Tibial artery (tissue), 4 donors: ENCODE data around the gene DNM3.
A peak's percentile ranks its signal among the peaks of the same experiment; 100 is the strongest.

Experiments
- DNase-seq, 2 donors: peaks; one replicate each; pipeline ENCODE4 v3.0.0-alpha.2; 2019
- H3K27ac ChIP-seq, 2 donors: fragments of 200-600 bp; sonication (generic) in 1 of 2; 1 replicate in 1 of 2; 2 replicates in 1 of 2; pipeline ENCODE4 v1.5.1; 2018 to 2019; ENCODE audit warnings: mild to moderate bottlenecking in 1 of 2
- H3K27me3 ChIP-seq, 2 donors: fragments of 200-600 bp; sonication (generic) in 1 of 2; one replicate each; pipeline versions ENCODE4 v1.5.1 to v1.6.0; 2016 to 2019
- H3K36me3 ChIP-seq, 3 donors: fragments of 200-600 bp; sonication (generic) in 2 of 3; one replicate each; pipeline ENCODE4 v1.5.1; 2016 to 2019; ENCODE audit warnings: mild to moderate bottlenecking in 2 of 3
- H3K4me1 ChIP-seq, 4 donors: fragments of 200-600 bp; sonication (generic) in 2 of 4; 1 replicate in 3 of 4; 2 replicates in 1 of 4; pipeline ENCODE4 v1.5.1; 2016 to 2019
- H3K4me3 ChIP-seq, 2 donors: fragments of 200-600 bp; sonication (generic) in 1 of 2; 1 replicate in 1 of 2; 2 replicates in 1 of 2; pipeline ENCODE4 v1.5.1; 2018 to 2019; ENCODE audit warnings: mild to moderate bottlenecking in 2 of 2
- H3K9me3 ChIP-seq, 3 donors: fragments of 200-600 bp; sonication (generic) in 1 of 3; one replicate each; pipeline ENCODE4 v1.5.1; 2016 to 2019
- CTCF ChIP-seq, 2 experiments: fragments of 200-600 bp in 1 of 2; fragments of 450-650 bp in 1 of 2; IDR thresholded peaks; one replicate each; pipeline ENCODE4 v1.5.1; 2017 to 2019; ENCODE audit warnings: antibody characterized with exemption in 2 of 2, mild to moderate bottlenecking in 1 of 2, moderate library complexity in 1 of 2
- intact Hi-C: fragments of 100-400 bp; cut with DNase I; formaldehyde crosslinking; loops from one replicate; pipeline ENCODE4 v1.15.0; 2023; ENCODE audit warnings: low total_unique reads

DNM3 gene

GRCh38 chr1:172139196-172139595 is 297.9 kb downstream of the DNM3 start:
- peak overlapping the region; percentile 64 to 70 for H3K4me3 ChIP-seq
- no peak for TF ChIP-seq CTCF (IDR thresholded peaks at IDR 0.05)
- no peaks in the 10 kb centered on the region for H3K9me3 ChIP-seq
- H3K4me1 ChIP-seq = peaks cover 0 to 48% (median 0%) of the 10 kb centered on the region in 4 donors
- DNase-seq = no peak
- intact Hi-C loops = no loop called here
- H3K27me3 ChIP-seq = no peaks in the 10 kb centered on the region
- H3K36me3 ChIP-seq = no peaks in the 10 kb centered on the region
- peak overlapping the region; percentile 82 to 88 for H3K27ac ChIP-seq

- H3K4me3 ChIP-seq = peak overlapping the region; percentile 64 to 70
- intact Hi-C loops = no loop called here
- peak overlapping the region; percentile 82 to 88 for H3K27ac ChIP-seq
- TF ChIP-seq CTCF (IDR thresholded peaks at IDR 0.05) = no peak
- no peaks in the 10 kb centered on the region for H3K36me3 ChIP-seq
- H3K9me3 ChIP-seq = no peaks in the 10 kb centered on the region
- no peak for DNase-seq
- H3K27me3 ChIP-seq = no peaks in the 10 kb centered on the region
- H3K4me1 ChIP-seq = peaks cover 0 to 44% (median 0%) of the 10 kb centered on the region in 4 donors
Observed at GRCh38 chr1:172140072-172140471, 298.8 kb downstream of the DNM3 start.

GRCh38 chr1:172140591-172140990 is 299.3 kb downstream of the DNM3 start:
- intact Hi-C loops = no loop called here

GRCh38 chr1:172141341-172141881 is 300.1 kb downstream of the DNM3 start:
- peak overlapping the region; percentile 82 to 88 for H3K27ac ChIP-seq
- no peak for DNase-seq
- no peaks in the 10 kb centered on the region for H3K9me3 ChIP-seq
- no peaks in the 10 kb centered on the region for H3K36me3 ChIP-seq
- H3K4me1 ChIP-seq = peaks cover 0 to 47% (median 0%) of the 10 kb centered on the region in 4 donors
- H3K27me3 ChIP-seq = no peaks in the 10 kb centered on the region
- TF ChIP-seq CTCF (IDR thresholded peaks at IDR 0.05) = no peak
- peak overlapping the region; percentile 64 to 70 for H3K4me3 ChIP-seq
- intact Hi-C loops = no loop called here

More at GRCh38 chr1:172140591-172140990, 299.3 kb downstream of the DNM3 start:
- Histone ChIP-seq H3K9me3 (no peaks in the 10 kb centered on the region), H3K36me3 (no peaks in the 10 kb centered on the region), H3K27me3 (no peaks in the 10 kb centered on the region), H3K4me1 (peaks cover 0 to 42% (median 0%) of the 10 kb centered on the region in 4 donors), H3K4me3 (peak overlapping the region; percentile 64 to 70), H3K27ac (peak overlapping the region; percentile 82 to 88)
- no peak for TF ChIP-seq CTCF (IDR thresholded peaks at IDR 0.05)
- DNase-seq = no peak

GRCh38 chr1:172142324-172142723 is 301.0 kb downstream of the DNM3 start:
- H3K4me1 ChIP-seq = peaks cover 0 to 45% (median 0%) of the 10 kb centered on the region in 4 donors
- no peak for DNase-seq
- TF ChIP-seq CTCF (IDR thresholded peaks at IDR 0.05) = no peak
- H3K9me3 ChIP-seq = no peaks in the 10 kb centered on the region
- intact Hi-C loops = no loop called here
- H3K27me3 ChIP-seq = no peaks in the 10 kb centered on the region
- H3K27ac ChIP-seq = peak overlapping the region; percentile 82 to 88
- H3K4me3 ChIP-seq = peak overlapping the region; percentile 64 to 70
- no peaks in the 10 kb centered on the region for H3K36me3 ChIP-seq
